ENCODE data around the gene DPYD.
A peak's percentile ranks its signal among the peaks of the same experiment; 100 is the strongest.

DPYD gene

GRCh38 chr1:97738270-97738669 is 182.6 kb downstream of the DPYD start:
- no peak overlapping the region for H2AFZ ChIP-seq (ENCODE audit: low read length)
- H3K9ac ChIP-seq (ENCODE audit: low read depth, low read length, poor library complexity): no peak overlapping the region
- H3K36me3 ChIP-seq (replicated peaks in 1 of 2; ENCODE audit: control insufficient read depth in 2 of 2, insufficient read depth in 2 of 2, low read length in 2 of 2): no peaks in the 10 kb centered on the region
- H3K18ac ChIP-seq (ENCODE audit: low read length): no peak overlapping the region
- H3K4me2 ChIP-seq (ENCODE audit: insufficient read depth, low read length, poor library complexity, severe bottlenecking): no peak overlapping the region
- DNase-seq (ENCODE audit: low spot score): peak; percentile 29
- H2AK5ac ChIP-seq (ENCODE audit: low read depth, low read length): no peak overlapping the region
- H3K4me3 ChIP-seq (ENCODE audit: low read length in 2 of 2): no peak overlapping the region
- H2BK12ac ChIP-seq (ENCODE audit: low read length): no peak overlapping the region
- H4K8ac ChIP-seq (ENCODE audit: low read depth, low read length): no peak overlapping the region
- no peak overlapping the region for H3K23ac ChIP-seq (ENCODE audit: low read depth, low read length, poor library complexity)
- no peak overlapping the region for H3K27ac ChIP-seq (replicated peaks; ENCODE audit: low read length)
- H4K91ac ChIP-seq (ENCODE audit: low read depth, low read length, poor library complexity): no peak overlapping the region
- no peak overlapping the region for H2BK15ac ChIP-seq (ENCODE audit: low read length)
- no peaks in the 10 kb centered on the region for H3K79me1 ChIP-seq (ENCODE audit: low read depth, low read length)
- H3K14ac ChIP-seq (ENCODE audit: low read length): no peak overlapping the region
- H2BK120ac ChIP-seq (ENCODE audit: low read depth, low read length): no peak overlapping the region
- H2BK5ac ChIP-seq (ENCODE audit: low read length): no peak overlapping the region
- no peak overlapping the region for H3K4ac ChIP-seq (ENCODE audit: low read length)
- peaks cover 10 to 28% of the 10 kb centered on the region in 2 donors for H3K4me1 ChIP-seq (ENCODE audit: control insufficient read depth in 2 of 2, insufficient read depth in 1 of 2, low read depth in 1 of 2, low read length in 2 of 2)
- no CpG with 5 or more reads among the region's 3 CpGs for WGBS, 2 donors (ENCODE audit: extremely low coverage in 2 of 2, insufficient read length in 2 of 2, insufficient replicate concordance in 1 of 2)
- no peaks in the 10 kb centered on the region for H3K9me3 ChIP-seq (replicated peaks in 1 of 2; ENCODE audit: control insufficient read depth in 2 of 2, insufficient read depth in 1 of 2, low read depth in 1 of 2, low read length in 2 of 2)
- no peaks in the 10 kb centered on the region for H3K27me3 ChIP-seq (ENCODE audit: control insufficient read depth in 3 of 3, insufficient read depth in 3 of 3, low read depth in 1 of 3, low read length in 3 of 3)

- H3K4ac ChIP-seq (ENCODE audit: low read length): no peak overlapping the region
- no peak overlapping the region for H2BK5ac ChIP-seq (ENCODE audit: low read length)
- no peak overlapping the region for H4K91ac ChIP-seq (ENCODE audit: low read depth, low read length, poor library complexity)
- no peak overlapping the region for H3K27ac ChIP-seq (replicated peaks; ENCODE audit: low read length)
- H4K8ac ChIP-seq (ENCODE audit: low read depth, low read length): no peak overlapping the region
- no peak overlapping the region for H3K4me2 ChIP-seq (ENCODE audit: insufficient read depth, low read length, poor library complexity, severe bottlenecking)
- no peaks in the 10 kb centered on the region for H3K9me3 ChIP-seq (replicated peaks in 1 of 2; ENCODE audit: control insufficient read depth in 2 of 2, insufficient read depth in 1 of 2, low read depth in 1 of 2, low read length in 2 of 2)
- H3K27me3 ChIP-seq (ENCODE audit: control insufficient read depth in 3 of 3, insufficient read depth in 3 of 3, low read depth in 1 of 3, low read length in 3 of 3): no peaks in the 10 kb centered on the region
- no peaks in the 10 kb centered on the region for H3K4me1 ChIP-seq (ENCODE audit: control insufficient read depth in 2 of 2, insufficient read depth in 1 of 2, low read depth in 1 of 2, low read length in 2 of 2)
- no peaks in the 10 kb centered on the region for H3K79me1 ChIP-seq (ENCODE audit: low read depth, low read length)
- H2AFZ ChIP-seq (ENCODE audit: low read length): no peak overlapping the region
- no peak overlapping the region for H2BK12ac ChIP-seq (ENCODE audit: low read length)
- WGBS, 2 donors (ENCODE audit: extremely low coverage in 2 of 2, insufficient read length in 2 of 2, insufficient replicate concordance in 1 of 2): no CpG with 5 or more reads among the region's 6 CpGs
- no peak overlapping the region for H3K4me3 ChIP-seq (ENCODE audit: low read length in 2 of 2)
- no peak overlapping the region for H3K14ac ChIP-seq (ENCODE audit: low read length)
- H3K23ac ChIP-seq (ENCODE audit: low read depth, low read length, poor library complexity): no peak overlapping the region
- H3K9ac ChIP-seq (ENCODE audit: low read depth, low read length, poor library complexity): no peak overlapping the region
- no peak overlapping the region for H2BK15ac ChIP-seq (ENCODE audit: low read length)
- H3K18ac ChIP-seq (ENCODE audit: low read length): no peak overlapping the region
- DNase-seq (ENCODE audit: low spot score): no peak
- no peak overlapping the region for H2AK5ac ChIP-seq (ENCODE audit: low read depth, low read length)
- H2BK120ac ChIP-seq (ENCODE audit: low read depth, low read length): no peak overlapping the region
- H3K36me3 ChIP-seq (replicated peaks in 1 of 2; ENCODE audit: control insufficient read depth in 2 of 2, insufficient read depth in 2 of 2, low read length in 2 of 2): no peaks in the 10 kb centered on the region
Observed at GRCh38 chr1:97730271-97730670, 190.6 kb downstream of the DPYD start.

- Histone ChIP-seq H3K9me3 (replicated peaks in 1 of 2; ENCODE audit: control insufficient read depth in 2 of 2, insufficient read depth in 1 of 2, low read depth in 1 of 2, low read length in 2 of 2) (no peaks in the 10 kb centered on the region), H3K4me2 (ENCODE audit: insufficient read depth, low read length, poor library complexity, severe bottlenecking) (no peak overlapping the region), H2BK15ac (ENCODE audit: low read length) (no peak overlapping the region), H2AFZ (ENCODE audit: low read length) (no peak overlapping the region), H4K91ac (ENCODE audit: low read depth, low read length, poor library complexity) (no peak overlapping the region), H2BK120ac (ENCODE audit: low read depth, low read length) (no peak overlapping the region), H2BK5ac (ENCODE audit: low read length) (no peak overlapping the region), H3K36me3 (replicated peaks in 1 of 2; ENCODE audit: control insufficient read depth in 2 of 2, insufficient read depth in 2 of 2, low read length in 2 of 2) (no peaks in the 10 kb centered on the region), H3K27ac (replicated peaks; ENCODE audit: low read length) (no peak overlapping the region), H3K4ac (ENCODE audit: low read length) (no peak overlapping the region), H3K4me1 (ENCODE audit: control insufficient read depth in 2 of 2, insufficient read depth in 1 of 2, low read depth in 1 of 2, low read length in 2 of 2) (no peaks in the 10 kb centered on the region), H3K23ac (ENCODE audit: low read depth, low read length, poor library complexity) (no peak overlapping the region), H4K8ac (ENCODE audit: low read depth, low read length) (no peak overlapping the region), H3K18ac (ENCODE audit: low read length) (no peak overlapping the region), H2BK12ac (ENCODE audit: low read length) (no peak overlapping the region), H2AK5ac (ENCODE audit: low read depth, low read length) (no peak overlapping the region), H3K27me3 (ENCODE audit: control insufficient read depth in 3 of 3, insufficient read depth in 3 of 3, low read depth in 1 of 3, low read length in 3 of 3) (no peaks in the 10 kb centered on the region), H3K4me3 (ENCODE audit: low read length in 2 of 2) (no peak overlapping the region), H3K9ac (ENCODE audit: low read depth, low read length, poor library complexity) (no peak overlapping the region), H3K79me1 (ENCODE audit: low read depth, low read length) (no peaks in the 10 kb centered on the region), H3K14ac (ENCODE audit: low read length) (no peak overlapping the region)
- WGBS, 2 donors (ENCODE audit: extremely low coverage in 2 of 2, insufficient read length in 2 of 2, insufficient replicate concordance in 1 of 2): no CpG with 5 or more reads among the region's 1 CpG
- no peak for DNase-seq (ENCODE audit: low spot score)
Observed at GRCh38 chr1:97728436-97728835, 192.4 kb downstream of the DPYD start.

GRCh38 chr1:97727029-97727428 is 193.8 kb downstream of the DPYD start:
- no peak overlapping the region for H3K4me3 ChIP-seq (ENCODE audit: low read length in 2 of 2)
- H3K23ac ChIP-seq (ENCODE audit: low read depth, low read length, poor library complexity): no peak overlapping the region
- H3K9ac ChIP-seq (ENCODE audit: low read depth, low read length, poor library complexity): no peak overlapping the region
- H4K91ac ChIP-seq (ENCODE audit: low read depth, low read length, poor library complexity): no peak overlapping the region
- H2AFZ ChIP-seq (ENCODE audit: low read length): no peak overlapping the region
- no peak overlapping the region for H3K4ac ChIP-seq (ENCODE audit: low read length)
- no peaks in the 10 kb centered on the region for H3K79me1 ChIP-seq (ENCODE audit: low read depth, low read length)
- no peak overlapping the region for H2BK15ac ChIP-seq (ENCODE audit: low read length)
- H2BK120ac ChIP-seq (ENCODE audit: low read depth, low read length): no peak overlapping the region
- no peak for DNase-seq (ENCODE audit: low spot score)
- H3K18ac ChIP-seq (ENCODE audit: low read length): no peak overlapping the region
- no peaks in the 10 kb centered on the region for H3K9me3 ChIP-seq (replicated peaks in 1 of 2; ENCODE audit: control insufficient read depth in 2 of 2, insufficient read depth in 1 of 2, low read depth in 1 of 2, low read length in 2 of 2)
- H3K14ac ChIP-seq (ENCODE audit: low read length): no peak overlapping the region
- no peak overlapping the region for H2BK12ac ChIP-seq (ENCODE audit: low read length)
- no peak overlapping the region for H3K4me2 ChIP-seq (ENCODE audit: insufficient read depth, low read length, poor library complexity, severe bottlenecking)
- no peak overlapping the region for H2BK5ac ChIP-seq (ENCODE audit: low read length)
- no peaks in the 10 kb centered on the region for H3K27me3 ChIP-seq (ENCODE audit: control insufficient read depth in 3 of 3, insufficient read depth in 3 of 3, low read depth in 1 of 3, low read length in 3 of 3)
- H4K8ac ChIP-seq (ENCODE audit: low read depth, low read length): no peak overlapping the region
- no peak overlapping the region for H3K27ac ChIP-seq (replicated peaks; ENCODE audit: low read length)
- H3K4me1 ChIP-seq (ENCODE audit: control insufficient read depth in 2 of 2, insufficient read depth in 1 of 2, low read depth in 1 of 2, low read length in 2 of 2): no peaks in the 10 kb centered on the region
- H2AK5ac ChIP-seq (ENCODE audit: low read depth, low read length): no peak overlapping the region
- no peaks in the 10 kb centered on the region for H3K36me3 ChIP-seq (replicated peaks in 1 of 2; ENCODE audit: control insufficient read depth in 2 of 2, insufficient read depth in 2 of 2, low read length in 2 of 2)

Data from neuronal stem cell (in vitro differentiated cells).